IMR-90 (cell line): ENCODE results near the gene RBM34.

Experiments
- POLR2A ChIP-seq: IDR thresholded peaks from 2 replicates; pipeline ENCODE4 v1.6.1; 2012; ENCODE audit warnings: mild to moderate bottlenecking, low read depth, low read length
- RCOR1 ChIP-seq: IDR thresholded peaks from 2 replicates; pipeline ENCODE4 v1.6.1; 2012; ENCODE audit warnings: mild to moderate bottlenecking, low read length, improper control_type of control experiment; ENCODE audit not compliant: insufficient replicate concordance
- USF2 ChIP-seq: fragments of 150-350 bp; IDR thresholded peaks from 2 replicates; pipeline ENCODE4 v1.6.1; 2017; ENCODE audit warnings: mild to moderate bottlenecking, antibody characterized with exemption, low read length, low read depth

- TF ChIP-seq USF2 (no peak), RCOR1 (no peak), POLR2A (no peak)
Measured at GRCh38 chr1:235124665-235125064, 36.4 kb downstream of the RBM34 start.
